Sigmoid colon (tissue), 7 donors: ENCODE results near the gene ORM1. TPM values are rescaled to one million over a fixed set of nuclear protein-coding genes. Genes with fewer than 3 reads are reported as not detected.
A peak's percentile ranks its signal among the peaks of the same experiment; 100 is the strongest.
"Not testable (repeated sequence)": the region's sequence is repeated elsewhere in the genome, so short reads cannot be mapped to it uniquely, and the experiment has no call there.

Experiments
- DNase-seq: peaks from one replicate; pipeline ENCODE4 v3.0.0-alpha.2; 2019
- H3K27ac ChIP-seq, 4 donors: fragments of 200-600 bp; sonication (generic); one replicate each; pipeline ENCODE4 v1.5.1; 2016 to 2019; ENCODE audit warnings: mild to moderate bottlenecking in 1 of 4
- H3K27me3 ChIP-seq, 3 donors: fragments of 200-600 bp; sonication (generic); one replicate each; pipeline ENCODE4 v1.5.1; 2019; ENCODE audit warnings: mild to moderate bottlenecking in 1 of 3
- H3K36me3 ChIP-seq, 4 donors: fragments of 200-600 bp; sonication (generic); one replicate each; pipeline ENCODE4 v1.5.1; 2016 to 2019
- H3K4me1 ChIP-seq, 4 donors: fragments of 200-600 bp; sonication (generic); one replicate each; pipeline ENCODE4 v1.5.1; 2017 to 2019
- H3K4me3 ChIP-seq, 4 donors: fragments of 200-600 bp; sonication (generic); one replicate each; pipeline ENCODE4 v1.5.1; 2017 to 2019; ENCODE audit warnings: mild to moderate bottlenecking in 2 of 4, moderate library complexity in 1 of 4
- H3K9me3 ChIP-seq, 4 donors: fragments of 200-600 bp in 3 of 4; sonication (generic) in 3 of 4; one replicate each; pipeline versions ENCODE4 v1.5.1 to v1.6.1; 2013 to 2019
- EP300 ChIP-seq, 4 donors: sonication (generic); formaldehyde crosslinking; IDR thresholded peaks; one replicate each; pipeline ENCODE4 v1.6.1; 2017; ENCODE audit warnings: antibody characterized with exemption in 4 of 4
- POLR2A ChIP-seq, 2 donors: fragments of 450-650 bp; IDR thresholded peaks; one replicate each; pipeline ENCODE4 v1.6.1; 2016; ENCODE audit warnings: antibody characterized with exemption in 2 of 2, mild to moderate bottlenecking in 2 of 2, moderate library complexity in 2 of 2
- POLR2AphosphoS5 ChIP-seq, 4 donors: sonication (generic); formaldehyde crosslinking; IDR thresholded peaks; one replicate each; pipeline ENCODE4 v1.6.1; 2017; ENCODE audit warnings: antibody characterized with exemption in 4 of 4
- WGBS, 2 donors: extraction: QIAGEN DNeasy Blood & Tissue Kit; methylation state at CpG; one replicate each; pipeline ENCODE4 v1.1.7; 2013; 5-methylcytosine and 5-hydroxymethylcytosine counted together
- intact Hi-C: fragments of 100-400 bp; cut with DNase I; formaldehyde crosslinking; loops from one replicate; pipeline ENCODE4 v1.15.1; 2023
- polyA plus RNA-seq, 3 donors: library from polyadenylated mRNA; stranded (reverse); fragments of 200-250 nt; gene quantifications; one replicate each; pipeline ENCODE4 v1.2.3, GENCODE V29; 2013
- total RNA-seq, 4 donors: library from RNA; depleted of rRNA; stranded (reverse); fragments of >200 nt; gene quantifications; one replicate each; pipeline ENCODE4 v1.1.0, GENCODE V29; 2016
- TF ChIP-seq, protein P1 (sequence below), 4 experiments: fragments of 450-650 bp in 3 of 4; fragments of 200-600 bp in 1 of 4; IDR thresholded peaks; one replicate each; pipeline ENCODE4 v1.5.1; 2016 to 2019; ENCODE audit warnings: antibody characterized with exemption in 4 of 4, mild to moderate bottlenecking in 3 of 4, moderate library complexity in 2 of 4
- donor health status: healthy with polysubstance abuse.
- donor health status: Bipolar disorder and iron deficiency.
- donor health status: healthy.

The ORM1 gene
- total RNA-seq = not detected
- polyA plus RNA-seq = 1 to 10 TPM in 2 of 3 donors, not detected in 1; 1.1 to 1.8 TPM

DNA sequence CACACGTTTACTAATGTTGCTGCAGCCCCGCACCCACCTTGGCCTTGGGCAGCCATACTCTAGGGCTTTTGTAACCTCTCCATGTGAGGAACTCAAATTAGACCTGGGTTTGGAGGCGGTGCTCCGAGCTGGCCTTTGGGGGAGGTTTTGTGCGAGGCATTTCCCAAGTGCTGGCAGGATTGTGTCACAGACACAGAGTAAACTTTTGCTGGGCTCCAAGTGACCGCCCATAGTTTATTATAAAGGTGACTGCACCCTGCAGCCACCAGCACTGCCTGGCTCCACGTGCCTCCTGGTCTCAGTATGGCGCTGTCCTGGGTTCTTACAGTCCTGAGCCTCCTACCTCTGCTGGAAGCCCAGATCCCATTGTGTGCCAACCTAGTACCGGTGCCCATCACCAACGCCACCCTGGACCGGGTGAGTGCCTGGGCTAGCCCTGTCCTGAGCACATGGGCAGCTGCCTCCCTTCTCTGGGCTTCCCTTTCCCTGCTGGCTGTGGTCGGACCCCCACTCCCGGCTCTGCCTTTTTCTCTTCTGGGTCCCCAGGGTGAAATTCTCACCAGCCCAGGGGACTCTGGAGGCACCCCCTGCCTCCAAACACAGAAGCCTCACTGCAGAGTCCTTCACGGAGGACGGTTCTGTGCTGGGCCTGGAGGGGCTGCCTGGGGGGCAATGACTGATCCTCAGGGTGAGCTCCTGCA is at the start of gene ORM1:
TSS of gene ORM1 (plus strand) at position 268 of the 701 bp plus-strand sequence. CDS start at position 304, 36 bp downstream.
- not testable (repeated sequence) for H3K4me3 ChIP-seq, H3K27ac ChIP-seq
- 78 to 79% methylated on average over 4 of the region's 15 CpGs for WGBS, 2 donors

DNA sequence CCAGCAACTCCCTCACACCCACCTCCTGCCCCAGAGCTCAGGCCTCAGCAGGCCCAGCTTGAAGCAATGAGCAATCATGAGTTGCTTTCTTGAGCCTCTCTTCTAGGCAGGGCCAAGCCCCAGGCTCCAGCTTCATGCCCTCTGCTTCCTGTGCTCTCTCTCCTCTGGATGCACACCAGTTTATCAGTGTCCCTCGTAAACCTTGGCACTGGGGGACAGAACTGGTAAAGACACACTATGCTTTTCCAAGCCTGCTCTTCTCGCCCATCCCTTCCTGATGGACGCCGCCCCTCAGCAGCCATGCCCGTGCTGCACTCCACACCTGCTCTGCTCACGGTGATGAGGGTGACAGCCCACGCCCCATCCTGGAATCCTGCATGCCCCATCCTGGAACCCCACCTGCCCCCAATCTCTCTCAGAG is 49.4 kb upstream of the ORM1 start:
- intact Hi-C loops = loop anchor here (5.0 kb wide), 1 partner anchor 166 kb away; no protein-coding TSS in a partner anchor
- 33 to 69% methylated on average over 7 of the region's 7 CpGs for WGBS, 2 donors
- Histone ChIP-seq H3K9me3 (no peaks in the 10 kb centered on the region), H3K36me3 (peaks cover 0 to 4% (median 0%) of the 10 kb centered on the region in 4 donors), H3K4me3 (no peak overlapping the region), H3K27ac (no peak overlapping the region), H3K4me1 (no peaks in the 10 kb centered on the region), H3K27me3 (no peaks in the 10 kb centered on the region)
- DNase-seq = peak; percentile 38
- TF ChIP-seq EP300 (IDR thresholded peaks at IDR 0.05) (no peak), POLR2A (IDR thresholded peaks at IDR 0.05) (no peak), POLR2AphosphoS5 (IDR thresholded peaks at IDR 0.05) (no peak)
- TF ChIP-seq, protein P1, sequence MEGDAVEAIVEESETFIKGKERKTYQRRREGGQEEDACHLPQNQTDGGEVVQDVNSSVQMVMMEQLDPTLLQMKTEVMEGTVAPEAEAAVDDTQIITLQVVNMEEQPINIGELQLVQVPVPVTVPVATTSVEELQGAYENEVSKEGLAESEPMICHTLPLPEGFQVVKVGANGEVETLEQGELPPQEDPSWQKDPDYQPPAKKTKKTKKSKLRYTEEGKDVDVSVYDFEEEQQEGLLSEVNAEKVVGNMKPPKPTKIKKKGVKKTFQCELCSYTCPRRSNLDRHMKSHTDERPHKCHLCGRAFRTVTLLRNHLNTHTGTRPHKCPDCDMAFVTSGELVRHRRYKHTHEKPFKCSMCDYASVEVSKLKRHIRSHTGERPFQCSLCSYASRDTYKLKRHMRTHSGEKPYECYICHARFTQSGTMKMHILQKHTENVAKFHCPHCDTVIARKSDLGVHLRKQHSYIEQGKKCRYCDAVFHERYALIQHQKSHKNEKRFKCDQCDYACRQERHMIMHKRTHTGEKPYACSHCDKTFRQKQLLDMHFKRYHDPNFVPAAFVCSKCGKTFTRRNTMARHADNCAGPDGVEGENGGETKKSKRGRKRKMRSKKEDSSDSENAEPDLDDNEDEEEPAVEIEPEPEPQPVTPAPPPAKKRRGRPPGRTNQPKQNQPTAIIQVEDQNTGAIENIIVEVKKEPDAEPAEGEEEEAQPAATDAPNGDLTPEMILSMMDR (IDR thresholded peaks at IDR 0.05) = no peak

More for the DNA sequence above, at the start of gene ORM1:
- H3K36me3 ChIP-seq, DNase-seq, H3K4me1 ChIP-seq, H3K9me3 ChIP-seq, H3K27me3 ChIP-seq, intact Hi-C loops: not testable (repeated sequence)

DNA sequence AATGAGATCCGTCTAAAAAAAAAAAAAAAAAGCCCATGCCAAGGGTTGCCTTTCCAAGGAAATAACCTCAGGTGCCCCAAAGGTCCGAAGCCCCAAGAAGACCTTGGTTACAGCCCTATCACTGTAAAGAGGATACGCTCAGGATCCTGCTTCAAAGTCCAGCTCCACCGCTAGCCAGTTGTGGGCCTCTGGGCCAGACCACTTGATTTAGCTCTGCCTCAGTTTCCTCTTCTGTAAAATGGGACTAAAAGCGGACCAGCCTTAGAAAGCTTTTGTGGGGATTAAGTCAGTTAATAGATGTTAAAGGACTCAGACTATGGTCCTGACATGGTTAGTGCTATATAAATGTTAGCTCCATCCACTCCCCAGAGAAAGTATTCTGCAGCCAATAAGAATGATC is 48.7 kb upstream of the ORM1 start:
- Histone ChIP-seq H3K9me3 (no peaks in the 10 kb centered on the region), H3K27me3 (no peaks in the 10 kb centered on the region), H3K4me1 (no peaks in the 10 kb centered on the region), H3K4me3 (no peak overlapping the region), H3K27ac (no peak overlapping the region), H3K36me3 (peaks cover 0 to 4% (median 0%) of the 10 kb centered on the region in 4 donors)
- intact Hi-C loops = loop anchor here (5.0 kb wide), 1 partner anchor 167 kb away; no protein-coding TSS in a partner anchor
- no peak for TF ChIP-seq POLR2AphosphoS5 (IDR thresholded peaks at IDR 0.05)
- no peak for TF ChIP-seq POLR2A (IDR thresholded peaks at IDR 0.05)
- TF ChIP-seq, protein P1 (IDR thresholded peaks at IDR 0.05) = no peak
- TF ChIP-seq EP300 (IDR thresholded peaks at IDR 0.05) = no peak
- DNase-seq = peak; percentile 14
- WGBS, 2 donors = 88 to 89% methylated on average over 5 of the region's 5 CpGs

DNA sequence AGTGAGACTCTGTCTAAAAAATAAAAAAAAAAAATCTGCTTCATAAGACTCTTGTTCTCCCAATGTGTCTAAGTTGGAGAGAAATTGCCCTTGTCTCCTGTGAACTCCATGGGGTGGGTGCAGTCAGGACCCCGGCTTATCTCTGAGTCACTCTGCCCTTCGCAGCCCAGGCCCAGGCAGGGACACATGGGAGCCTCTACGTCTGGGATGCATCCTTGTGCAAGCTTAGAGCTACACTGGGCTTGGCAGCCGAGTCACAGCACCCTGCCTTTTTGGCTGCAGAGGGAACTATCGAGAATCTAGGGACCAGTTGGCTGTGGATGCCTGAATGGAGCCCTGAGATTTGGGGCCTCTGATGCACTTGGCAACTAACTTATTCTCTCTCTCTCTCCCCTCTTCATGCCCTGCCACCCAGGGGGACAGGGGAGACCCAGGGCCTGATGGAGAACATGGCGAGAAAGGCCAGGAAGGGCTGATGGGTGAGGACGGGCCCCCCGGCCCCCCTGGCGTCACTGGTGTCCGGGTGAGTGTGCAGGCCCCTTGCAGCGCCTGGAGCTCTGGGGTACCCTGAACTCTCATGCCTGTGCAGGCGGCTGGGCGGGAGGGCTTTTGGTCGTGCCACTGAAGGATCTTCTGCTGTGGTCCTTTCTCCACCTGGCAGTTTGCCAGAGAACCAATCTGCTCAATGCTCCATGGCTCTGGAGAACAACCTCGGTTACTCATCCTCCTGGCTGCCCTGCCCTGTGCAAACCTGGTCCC is 47.5 kb upstream of the ORM1 start:
- peak; percentile 68 for DNase-seq
- no peaks in the 10 kb centered on the region for H3K9me3 ChIP-seq
- intact Hi-C loops = no loop called here

More for the DNA sequence above, 47.5 kb upstream of the ORM1 start:
- H3K36me3 ChIP-seq = peaks cover 0 to 4% (median 0%) of the 10 kb centered on the region in 4 donors
- H3K27ac ChIP-seq = no peak overlapping the region
- H3K4me1 ChIP-seq = no peaks in the 10 kb centered on the region
- WGBS, 2 donors = 88 to 89% methylated on average over 15 of the region's 15 CpGs
- no peaks in the 10 kb centered on the region for H3K27me3 ChIP-seq
- no peak overlapping the region for H3K4me3 ChIP-seq
- TF ChIP-seq POLR2A (IDR thresholded peaks at IDR 0.05) = no peak
- no peak for TF ChIP-seq POLR2AphosphoS5 (IDR thresholded peaks at IDR 0.05)
- TF ChIP-seq, protein P1 (IDR thresholded peaks at IDR 0.05) = no peak
- TF ChIP-seq EP300 (IDR thresholded peaks at IDR 0.05) = no peak
